OCI-LY7 (cell line): ENCODE measurements around the gene ANKRD11.
"Not testable (repeated sequence)": the region's sequence is repeated elsewhere in the genome, so short reads cannot be mapped to it uniquely, and the experiment has no call there.

ENCODE experiments used
- CTCF ChIP-seq: fragments of 200-600 bp; sonication (generic); conservative IDR thresholded peaks from 2 replicates; pipeline ENCODE4 v1.5.1; 2014; ENCODE audit warnings: mild to moderate bottlenecking, antibody characterized with exemption, low read length, moderate library complexity, mixed read lengths
- EZH2phosphoT487 ChIP-seq: fragments of 200-600 bp; sonication (generic); IDR thresholded peaks from 2 replicates; pipeline ENCODE4 v1.6.1; 2018; ENCODE audit warnings: low read depth, borderline replicate concordance, mild to moderate bottlenecking, mixed run types, antibody characterized with exemption, low read length, moderate library complexity, mixed read lengths

- TF ChIP-seq CTCF, EZH2phosphoT487: not testable (repeated sequence)
Measured at GRCh38 chr16:89382555-89382954, 107.8 kb downstream of the ANKRD11 start.
